ENCODE results near the gene MYRF. TPM values are rescaled to one million over a fixed set of nuclear protein-coding genes. Genes with fewer than 3 reads are reported as not detected.

Gene MYRF
- total and polyA plus RNA-seq, 12 donors, result 0.13 to 2.6 (median 0.89) TPM

DNA sequence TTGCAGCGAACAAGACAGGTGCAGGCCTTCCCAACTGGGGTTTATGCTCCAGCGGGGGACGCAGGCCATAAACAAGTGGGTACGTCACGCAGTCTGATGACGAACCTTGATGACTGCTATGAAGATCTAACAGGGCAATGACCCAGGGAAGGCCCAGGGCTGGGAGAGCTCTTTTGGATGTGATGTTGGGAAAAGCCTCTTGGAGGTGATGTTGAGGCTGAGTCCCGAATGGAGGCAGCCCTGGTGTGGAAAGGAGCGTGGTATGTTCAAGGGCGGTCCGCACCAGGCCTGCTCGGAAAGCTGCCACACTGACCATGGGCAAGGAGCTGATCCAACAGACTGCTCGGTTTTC, 81.5 kb downstream of the MYRF start:
- 64 to 71% (median 70%) methylated on average over 11 to 12 of the region's 12 CpGs for WGBS, 4 donors
- TF ChIP-seq POLR2A (IDR thresholded peaks at IDR 0.05), result no peak
- peak in 1 of 6 experiments; percentile 9 for TF ChIP-seq CTCF (IDR thresholded peaks at IDR 0.05)
- intact Hi-C loops (cut with DNase I), result no loop called here
- H3K9me3 ChIP-seq (replicated peaks in 1 of 3), result no peaks in the 10 kb centered on the region
- H3K4me1 ChIP-seq (replicated peaks in 1 of 2), result peaks cover 34 to 68% of the 10 kb centered on the region in 2 donors
- no peaks in the 10 kb centered on the region for H3K27me3 ChIP-seq
- H3K27ac ChIP-seq, result peak overlapping the region; percentile 53 to 98 (median 92)
- peak in 4 of 7 donors; percentile 41 to 69 (median 58) for DNase-seq
- H3K4me3 ChIP-seq, result no peak overlapping the region
- H3K36me3 ChIP-seq (replicated peaks in 1 of 2), result peaks cover 0 to 14% of the 10 kb centered on the region in 2 donors

DNA sequence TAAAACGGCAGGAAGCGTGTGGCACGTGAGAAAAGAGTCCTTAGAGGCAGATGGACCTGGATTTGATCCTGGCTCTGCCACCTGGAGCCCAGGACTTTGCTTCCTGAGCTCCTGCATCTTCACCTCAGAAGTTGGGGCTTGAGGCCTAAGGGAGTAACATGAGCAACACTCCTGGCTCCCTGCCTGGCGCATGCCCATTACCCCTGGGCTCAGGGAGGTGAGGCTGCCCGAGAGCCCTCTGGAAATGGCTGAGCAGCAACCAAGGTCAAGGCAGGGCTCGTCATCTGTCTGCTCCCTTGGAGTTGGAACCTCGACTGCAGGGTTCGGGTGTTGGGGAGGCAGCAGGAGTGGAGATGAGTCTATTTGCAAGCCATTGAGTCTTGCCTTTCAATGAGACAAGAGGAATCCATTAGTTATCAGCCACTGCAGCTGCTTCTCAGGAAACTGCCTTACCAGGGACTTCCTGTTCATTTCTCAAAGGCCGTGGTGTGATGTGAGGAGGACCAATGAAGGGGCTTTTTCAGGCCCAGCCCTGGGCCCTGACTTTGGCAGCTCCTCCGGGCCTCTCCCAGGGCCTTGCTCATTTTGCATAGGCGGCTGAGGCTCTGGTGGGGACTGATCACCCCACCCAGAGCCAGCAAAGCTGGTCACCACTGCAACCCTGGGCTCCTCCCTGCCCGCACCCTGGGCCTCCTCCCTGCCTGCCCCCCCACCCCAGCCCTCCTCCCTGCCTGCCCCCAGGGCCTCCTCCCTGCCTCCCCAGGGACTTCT, 82.0 kb downstream of the MYRF start:
- 20 to 31% (median 25%) methylated on average over 10 to 12 of the region's 12 CpGs for WGBS, 4 donors
- H3K4me1 ChIP-seq (replicated peaks in 1 of 2), result peaks cover 32 to 68% of the 10 kb centered on the region in 2 donors
- TF ChIP-seq CTCF (IDR thresholded peaks at IDR 0.05) (peak in 1 of 6 experiments; percentile 1), POLR2A (IDR thresholded peaks at IDR 0.05) (peak in 1 of 2 donors; percentile 33)
- intact Hi-C loops (cut with DNase I), result no loop called here
- peaks cover 0 to 18% of the 10 kb centered on the region in 2 donors for H3K36me3 ChIP-seq (replicated peaks in 1 of 2)
- no peaks in the 10 kb centered on the region for H3K9me3 ChIP-seq (replicated peaks in 1 of 3)
- no peaks in the 10 kb centered on the region for H3K27me3 ChIP-seq
- H3K27ac ChIP-seq, result peak overlapping the region; percentile 53 to 98 (median 92)
- H3K4me3 ChIP-seq, result peak overlapping the region in 1 of 4 donors; percentile 7
- DNase-seq, result peak; percentile 84 to 96 (median 94)

DNA sequence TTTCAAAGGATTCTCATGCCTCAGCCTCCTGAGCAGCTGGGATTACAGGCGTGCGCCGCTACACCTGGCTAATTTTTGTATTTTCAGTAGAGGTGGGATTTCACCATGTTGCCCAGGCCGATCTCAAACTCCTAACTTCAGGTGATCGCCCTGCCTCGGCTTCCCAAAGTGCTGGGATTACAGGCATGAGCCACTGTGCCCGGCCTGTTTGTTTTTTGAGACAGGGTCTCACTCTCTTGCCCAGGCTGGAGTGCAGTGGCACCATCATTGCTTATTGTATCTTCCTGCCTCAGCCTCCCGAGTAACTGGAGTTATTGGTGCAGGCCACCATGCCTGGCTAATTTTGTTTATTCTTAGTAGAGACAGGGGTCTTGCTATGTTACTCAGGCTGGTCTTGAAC, 83.8 kb downstream of the MYRF start:
- peaks cover 0 to 35% of the 10 kb centered on the region in 2 donors for H3K36me3 ChIP-seq (replicated peaks in 1 of 2)
- peaks cover 21 to 55% of the 10 kb centered on the region in 2 donors for H3K4me1 ChIP-seq (replicated peaks in 1 of 2)
- intact Hi-C loops (cut with DNase I), result no loop called here
- WGBS, 4 donors, result 93 to 99% (median 96%) methylated on average over 8 of the region's 8 CpGs
- H3K27ac ChIP-seq, result peak overlapping the region in 2 of 5 donors; percentile 53 to 98
- TF ChIP-seq CTCF (IDR thresholded peaks at IDR 0.05) (no peak), POLR2A (IDR thresholded peaks at IDR 0.05) (no peak)
- H3K9me3 ChIP-seq (replicated peaks in 1 of 3), result no peaks in the 10 kb centered on the region
- H3K27me3 ChIP-seq, result no peaks in the 10 kb centered on the region
- no peak for DNase-seq
- no peak overlapping the region for H3K4me3 ChIP-seq

DNA sequence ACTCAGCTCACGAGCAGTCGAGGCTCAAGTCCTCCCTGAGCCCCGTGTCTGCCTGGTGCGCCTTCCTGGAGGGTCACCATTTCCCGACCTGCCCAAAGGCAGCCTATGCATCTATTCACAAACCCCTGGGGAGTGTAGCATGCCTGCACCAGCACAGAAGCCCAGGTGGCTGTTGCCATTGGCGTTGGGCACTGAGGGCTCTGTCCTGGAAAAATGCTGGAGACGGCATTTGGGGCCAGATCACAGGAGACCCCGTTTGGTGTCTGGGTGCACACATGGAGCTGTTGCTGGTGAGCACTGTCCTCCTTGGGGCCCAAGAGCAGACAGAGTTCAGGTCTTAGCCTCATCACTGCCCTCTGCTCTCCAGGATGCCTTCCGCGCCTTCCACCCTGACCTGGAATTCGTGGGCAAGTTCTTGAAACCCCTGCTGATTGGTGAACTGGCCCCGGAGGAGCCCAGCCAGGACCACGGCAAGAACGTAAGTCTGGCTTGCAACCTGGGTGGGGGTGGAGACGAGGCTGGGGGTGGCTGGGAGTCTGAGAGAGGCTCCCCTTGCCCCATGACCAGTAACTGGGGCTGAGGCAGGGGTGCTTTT, 85.1 kb downstream of the MYRF start:
- peak overlapping the region in 1 of 5 donors; percentile 41 for H3K27ac ChIP-seq
- DNase-seq, result peak in 1 of 7 donors; percentile 5
- 85 to 95% (median 90%) methylated on average over 4 to 15 of the region's 15 CpGs for WGBS, 4 donors
- no peak overlapping the region for H3K4me3 ChIP-seq
- peaks cover 0 to 48% of the 10 kb centered on the region in 2 donors for H3K36me3 ChIP-seq (replicated peaks in 1 of 2)
- H3K9me3 ChIP-seq (replicated peaks in 1 of 3), result no peaks in the 10 kb centered on the region
- no peaks in the 10 kb centered on the region for H3K27me3 ChIP-seq
- TF ChIP-seq POLR2A (IDR thresholded peaks at IDR 0.05), result no peak
- no peak for TF ChIP-seq CTCF (IDR thresholded peaks at IDR 0.05)
- peaks cover 27 to 55% of the 10 kb centered on the region in 2 donors for H3K4me1 ChIP-seq (replicated peaks in 1 of 2)
- intact Hi-C loops (cut with DNase I), result no loop called here

All from adrenal gland (tissue), 12 donors.